ENCODE measurements around the gene EPB41. TPM values are rescaled to one million over a fixed set of nuclear protein-coding genes. Genes with fewer than 3 reads are reported as not detected.
A peak's percentile ranks its signal among the peaks of the same experiment; 100 is the strongest.

Gene EPB41
- total RNA-seq, 1 donor from 2014 or later = 82.9 TPM

GRCh38 chr1:28885472-28885877 is 28.9 kb upstream of the EPB41 start:
- no peaks in the 10 kb centered on the region for H3K36me3 Mint-ChIP-seq
- TF ChIP-seq, protein P1, sequence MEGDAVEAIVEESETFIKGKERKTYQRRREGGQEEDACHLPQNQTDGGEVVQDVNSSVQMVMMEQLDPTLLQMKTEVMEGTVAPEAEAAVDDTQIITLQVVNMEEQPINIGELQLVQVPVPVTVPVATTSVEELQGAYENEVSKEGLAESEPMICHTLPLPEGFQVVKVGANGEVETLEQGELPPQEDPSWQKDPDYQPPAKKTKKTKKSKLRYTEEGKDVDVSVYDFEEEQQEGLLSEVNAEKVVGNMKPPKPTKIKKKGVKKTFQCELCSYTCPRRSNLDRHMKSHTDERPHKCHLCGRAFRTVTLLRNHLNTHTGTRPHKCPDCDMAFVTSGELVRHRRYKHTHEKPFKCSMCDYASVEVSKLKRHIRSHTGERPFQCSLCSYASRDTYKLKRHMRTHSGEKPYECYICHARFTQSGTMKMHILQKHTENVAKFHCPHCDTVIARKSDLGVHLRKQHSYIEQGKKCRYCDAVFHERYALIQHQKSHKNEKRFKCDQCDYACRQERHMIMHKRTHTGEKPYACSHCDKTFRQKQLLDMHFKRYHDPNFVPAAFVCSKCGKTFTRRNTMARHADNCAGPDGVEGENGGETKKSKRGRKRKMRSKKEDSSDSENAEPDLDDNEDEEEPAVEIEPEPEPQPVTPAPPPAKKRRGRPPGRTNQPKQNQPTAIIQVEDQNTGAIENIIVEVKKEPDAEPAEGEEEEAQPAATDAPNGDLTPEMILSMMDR (conservative IDR thresholded peaks at IDR 0.05) = no peak

DNA sequence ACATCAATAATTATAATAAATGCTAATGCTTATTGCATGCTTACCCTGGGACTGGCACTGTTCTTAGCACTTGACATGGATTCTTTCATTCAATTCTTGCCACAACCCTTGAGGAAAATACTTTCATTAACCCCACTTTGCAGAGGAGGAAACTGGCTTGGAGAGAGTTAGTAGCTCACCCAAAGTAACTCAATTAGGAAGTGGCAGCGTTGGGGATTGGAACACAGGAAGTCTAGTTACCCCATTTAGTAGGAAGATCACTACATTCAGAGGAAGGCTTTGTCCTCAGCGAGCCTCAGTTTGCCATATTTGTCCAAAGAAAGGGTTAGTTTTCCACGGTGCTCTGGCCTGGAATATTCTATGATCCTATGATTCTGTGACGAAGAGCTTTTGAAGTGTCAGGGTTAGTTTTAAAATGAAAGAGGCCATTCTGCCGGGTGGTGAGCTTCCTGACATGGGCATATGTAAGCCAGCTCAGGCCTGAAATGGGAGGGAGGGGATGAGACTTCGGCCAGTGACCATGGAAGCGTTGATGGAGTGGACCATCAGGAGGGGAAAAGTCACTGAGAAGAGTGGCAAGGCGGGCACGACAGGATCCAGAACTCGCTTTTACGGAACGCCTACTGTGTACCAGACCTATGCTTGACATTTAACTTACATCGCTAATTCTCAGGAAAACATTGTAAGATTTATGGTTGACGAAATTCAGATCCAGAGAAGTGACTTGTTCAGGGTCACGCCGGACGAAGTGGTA is 28.2 kb upstream of the EPB41 start:
- H3K4me3 Mint-ChIP-seq = peak overlapping the region; percentile 89
- no peaks in the 10 kb centered on the region for H3K36me3 Mint-ChIP-seq
- no peaks in the 10 kb centered on the region for H3K9me3 Mint-ChIP-seq
- H3K27me3 Mint-ChIP-seq = peaks cover 17% of the 10 kb centered on the region
- H3K4me1 Mint-ChIP-seq (ENCODE audit: unreplicated experiment) = peaks cover 30% of the 10 kb centered on the region
- no peak for DNase-seq (ENCODE audit: extremely low spot score, unreplicated experiment)
- TF ChIP-seq, protein P1 (conservative IDR thresholded peaks at IDR 0.05) = no peak
- H3K27ac Mint-ChIP-seq = peak overlapping the region; percentile 86

More at GRCh38 chr1:28885472-28885877, 28.9 kb upstream of the EPB41 start:
- no peaks in the 10 kb centered on the region for H3K9me3 Mint-ChIP-seq
- H3K27ac Mint-ChIP-seq = peak overlapping the region; percentile 86
- no peak for DNase-seq (ENCODE audit: extremely low spot score, unreplicated experiment)
- peaks cover 17% of the 10 kb centered on the region for H3K27me3 Mint-ChIP-seq
- peak overlapping the region; percentile 89 for H3K4me3 Mint-ChIP-seq
- peaks cover 30% of the 10 kb centered on the region for H3K4me1 Mint-ChIP-seq (ENCODE audit: unreplicated experiment)

GRCh38 chr1:28886731-28887418 is 27.5 kb upstream of the EPB41 start:
- peak; percentile 87 for DNase-seq (ENCODE audit: extremely low spot score, unreplicated experiment)
- Mint-ChIP-seq H3K4me3 (peak overlapping the region; percentile 89), H3K9me3 (no peaks in the 10 kb centered on the region), H3K36me3 (no peaks in the 10 kb centered on the region), H3K27me3 (peaks cover 17% of the 10 kb centered on the region), H3K27ac (peak overlapping the region; percentile 86), H3K4me1 (ENCODE audit: unreplicated experiment) (peaks cover 28% of the 10 kb centered on the region)
- TF ChIP-seq, protein P1 (conservative IDR thresholded peaks at IDR 0.05) = peak; percentile 48

DNA sequence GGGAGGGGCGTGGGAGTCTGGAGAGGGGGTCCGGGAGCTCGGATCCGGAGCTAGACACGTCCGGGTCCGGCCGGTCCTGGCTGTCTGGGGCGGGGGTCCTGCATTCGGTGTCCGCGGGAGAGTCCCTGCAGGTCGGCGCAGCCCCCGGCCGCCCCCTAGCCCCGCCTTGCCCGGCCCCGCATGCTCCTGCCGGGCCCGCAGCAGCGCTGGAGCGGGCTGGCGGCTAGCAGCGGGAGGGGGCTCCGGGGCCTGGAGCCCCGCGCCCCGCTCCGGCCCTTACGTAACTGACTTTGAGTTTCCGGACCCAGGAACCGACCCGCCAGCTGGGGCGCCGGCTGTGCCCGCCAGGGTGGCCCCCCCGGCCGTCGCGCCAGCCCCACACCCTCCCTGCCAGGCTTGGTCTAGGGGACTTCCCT is 26.9 kb upstream of the EPB41 start:
- TF ChIP-seq, protein P1 (conservative IDR thresholded peaks at IDR 0.05) = no peak
- DNase-seq (ENCODE audit: extremely low spot score, unreplicated experiment) = no peak
- peak overlapping the region; percentile 86 for H3K27ac Mint-ChIP-seq

DNA sequence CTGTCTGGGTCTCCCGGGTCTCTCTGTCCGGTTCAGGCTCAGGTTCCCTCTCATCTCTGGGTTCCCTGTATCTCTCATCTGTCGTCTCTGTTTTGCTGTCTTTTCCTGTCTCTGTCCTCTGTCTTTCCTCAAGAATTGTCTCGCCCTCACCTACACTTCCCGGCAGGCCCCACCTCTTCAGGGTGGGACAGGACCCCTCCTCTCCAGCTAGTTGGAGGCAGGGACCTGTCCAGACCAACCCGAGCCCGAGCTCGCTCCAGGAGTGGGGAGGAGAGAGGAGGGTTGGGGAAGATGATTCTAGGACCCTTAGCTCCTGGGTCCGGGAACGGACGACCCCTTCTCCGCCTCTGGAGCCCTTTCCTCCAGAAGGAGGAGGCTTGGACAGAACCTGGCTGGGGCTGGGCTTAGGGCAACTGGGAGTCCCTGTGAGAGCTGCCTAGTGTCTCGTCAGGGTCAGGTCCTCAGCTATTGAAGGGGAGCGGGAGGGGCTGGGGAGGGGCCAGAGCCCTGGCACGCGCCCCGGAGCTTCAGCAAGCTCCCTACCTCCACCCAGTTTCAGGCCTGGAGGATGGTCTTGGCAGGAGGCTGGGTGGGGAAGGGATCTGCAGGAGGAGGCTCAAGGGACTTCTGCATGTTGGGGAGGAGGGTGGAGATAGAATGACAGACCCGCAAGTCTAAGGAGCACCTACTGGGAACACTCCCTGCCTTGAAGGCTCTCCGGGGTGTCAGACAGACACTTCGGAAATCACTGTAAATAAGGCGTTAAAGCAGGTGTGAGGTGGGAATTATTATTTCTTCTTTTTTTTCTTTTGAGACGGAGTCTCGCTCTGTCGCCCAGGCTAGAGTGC is 26.3 kb upstream of the EPB41 start:
- DNase-seq (ENCODE audit: extremely low spot score, unreplicated experiment) = no peak

More for the DNA sequence above, 26.9 kb upstream of the EPB41 start:
- Mint-ChIP-seq H3K9me3 (no peaks in the 10 kb centered on the region), H3K36me3 (no peaks in the 10 kb centered on the region), H3K27me3 (peaks cover 17% of the 10 kb centered on the region), H3K4me3 (peak overlapping the region; percentile 94), H3K4me1 (ENCODE audit: unreplicated experiment) (peaks cover 23% of the 10 kb centered on the region)

More for the DNA sequence above, 26.3 kb upstream of the EPB41 start:
- peak overlapping the region; percentile 86 for H3K27ac Mint-ChIP-seq
- peak overlapping the region; percentile 94 for H3K4me3 Mint-ChIP-seq
- no peaks in the 10 kb centered on the region for H3K9me3 Mint-ChIP-seq
- H3K4me1 Mint-ChIP-seq (ENCODE audit: unreplicated experiment) = peaks cover 22% of the 10 kb centered on the region
- no peaks in the 10 kb centered on the region for H3K36me3 Mint-ChIP-seq
- TF ChIP-seq, protein P1 (conservative IDR thresholded peaks at IDR 0.05) = no peak
- peaks cover 17% of the 10 kb centered on the region for H3K27me3 Mint-ChIP-seq
